Liver (tissue), 9 donors: ENCODE results near the gene INTS6. TPM values are rescaled to one million over a fixed set of nuclear protein-coding genes. Genes with fewer than 3 reads are reported as not detected.

Experiments
- DNase-seq: peaks from one replicate; pipeline ENCODE4 v3.0.0-alpha.2; 2017; ENCODE audit warnings: low spot score
- H3K27ac ChIP-seq, 2 donors: one replicate each; pipeline ENCODE4 v1.7.0; 2013; ENCODE audit warnings: inconsistent platforms in 2 of 2, low read length in 2 of 2, control low read depth in 1 of 2, low read depth in 1 of 2, mild to moderate bottlenecking in 1 of 2
- H3K27me3 ChIP-seq, 4 donors: one replicate each; pipeline versions ENCODE4 v1.6.1 to v1.7.0; 2013; ENCODE audit warnings: low read length in 3 of 4, inconsistent platforms in 1 of 4, mild to moderate bottlenecking in 1 of 4, moderate library complexity in 1 of 4; ENCODE audit not compliant: control insufficient read depth in 4 of 4, insufficient read depth in 4 of 4
- H3K36me3 ChIP-seq, 4 donors: one replicate each; pipeline versions ENCODE4 v1.6.1 to v1.7.0; 2013; ENCODE audit warnings: low read length in 3 of 4, mild to moderate bottlenecking in 3 of 4, low read depth in 1 of 4, moderate library complexity in 1 of 4; ENCODE audit not compliant: control insufficient read depth in 4 of 4, insufficient read depth in 3 of 4
- H3K4me1 ChIP-seq, 4 donors: one replicate each; pipeline versions ENCODE4 v1.6.1 to v1.7.0; 2013; ENCODE audit warnings: low read length in 3 of 4, mild to moderate bottlenecking in 3 of 4, moderate library complexity in 1 of 4; ENCODE audit not compliant: control insufficient read depth in 4 of 4, insufficient read depth in 4 of 4
- H3K4me3 ChIP-seq, 3 donors: one replicate each; pipeline versions ENCODE4 v1.6.1 to v1.7.0; 2013; ENCODE audit warnings: low read length in 3 of 3, control low read depth in 1 of 3, low read depth in 1 of 3, mild to moderate bottlenecking in 1 of 3
- H3K9ac ChIP-seq, 2 donors: one replicate each; pipeline ENCODE4 v1.7.0; 2013; ENCODE audit warnings: low read length in 2 of 2, mild to moderate bottlenecking in 2 of 2, moderate library complexity in 2 of 2, control low read depth in 1 of 2, low read depth in 1 of 2
- H3K9me3 ChIP-seq, 4 donors: one replicate each; pipeline versions ENCODE4 v1.6.1 to v1.7.0; 2013; ENCODE audit warnings: low read length in 3 of 4; ENCODE audit not compliant: control insufficient read depth in 4 of 4
- EGR1 ChIP-seq, 2 donors: IDR thresholded peaks; 2 replicates each; pipeline ENCODE4 v1.6.1; 2016 to 2018; ENCODE audit warnings: antibody characterized with exemption in 2 of 2, low read depth in 2 of 2
- FOXA1 ChIP-seq: IDR thresholded peaks from 2 replicates; pipeline ENCODE4 v1.6.1; 2016; ENCODE audit warnings: antibody characterized with exemption
- FOXA2 ChIP-seq: IDR thresholded peaks from 2 replicates; pipeline ENCODE4 v1.6.1; 2016; ENCODE audit warnings: antibody characterized with exemption
- HNF4A ChIP-seq, 2 donors: conservative IDR thresholded peaks; 2 replicates each; pipeline ENCODE4 v1.6.1; 2016; ENCODE audit warnings: antibody characterized with exemption in 2 of 2, mild to moderate bottlenecking in 2 of 2
- HNF4G ChIP-seq: IDR thresholded peaks from 2 replicates; pipeline ENCODE4 v1.6.1; 2016; ENCODE audit warnings: antibody characterized with exemption
- JUND ChIP-seq, 2 donors: IDR thresholded peaks; 2 replicates each; pipeline ENCODE4 v1.6.1; 2016; ENCODE audit warnings: antibody characterized with exemption in 2 of 2
- NR2F2 ChIP-seq: IDR thresholded peaks from 2 replicates; pipeline ENCODE4 v1.6.1; 2016; ENCODE audit warnings: antibody characterized with exemption
- RAD21 ChIP-seq, 2 donors: IDR thresholded peaks; 2 replicates each; pipeline ENCODE4 v1.6.1; 2016; ENCODE audit warnings: antibody characterized with exemption in 2 of 2, mild to moderate bottlenecking in 2 of 2
- RXRA ChIP-seq, 2 donors: IDR thresholded peaks; 2 replicates each; pipeline ENCODE4 v1.6.1; 2017 to 2018; ENCODE audit warnings: antibody characterized with exemption in 2 of 2, mild to moderate bottlenecking in 1 of 2
- TAF1 ChIP-seq: conservative IDR thresholded peaks from 2 replicates; pipeline ENCODE4 v1.6.1; 2016; ENCODE audit warnings: antibody characterized with exemption, mild to moderate bottlenecking
- YY1 ChIP-seq: IDR thresholded peaks from 2 replicates; pipeline ENCODE4 v1.6.1; 2016; ENCODE audit warnings: antibody characterized with exemption, mild to moderate bottlenecking
- WGBS: extraction: QIAGEN DNeasy Blood & Tissue Kit; methylation state at CpG from one replicate; pipeline ENCODE4 v1.1.7; 2013; 5-methylcytosine and 5-hydroxymethylcytosine counted together
- polyA plus RNA-seq, 2 donors: library from polyadenylated mRNA; stranded (reverse) in 1 of 2; unstranded in 1 of 2; fragments of 200-250 nt in 1 of 2; fragments of >200 nt in 1 of 2; fragmentation: Nextera tagmentation in 1 of 2; extraction: Ambion mirVana in 1 of 2; gene quantifications; one replicate each; pipeline versions ENCODE4 v1.2.1 to v1.2.3, GENCODE V29; 2013 to 2015
- total RNA-seq, 2 donors: library from RNA; depleted of rRNA; stranded (reverse); fragments of >200 nt; gene quantifications; one replicate each; pipeline ENCODE4 v1.2.3, GENCODE V29; 2014
- TF ChIP-seq, protein P1 (sequence below): IDR thresholded peaks from 2 replicates; pipeline ENCODE4 v1.6.1; 2016; ENCODE audit warnings: antibody characterized with exemption
- TF ChIP-seq, protein P2 (sequence below): fragments of 150-350 bp; IDR thresholded peaks from 2 replicates; pipeline ENCODE4 v1.5.1; 2017; ENCODE audit warnings: improper control_type of control experiment, low read depth, low read length; ENCODE audit not compliant: missing input control
- TF ChIP-seq, protein P3 (sequence below): IDR thresholded peaks from 2 replicates; pipeline ENCODE4 v1.6.1; 2016; ENCODE audit warnings: antibody characterized with exemption, mild to moderate bottlenecking
- TF ChIP-seq, protein P4 (sequence below): IDR thresholded peaks from 2 replicates; pipeline ENCODE4 v1.6.1; 2016; ENCODE audit warnings: antibody characterized with exemption
- donor health status: healthy.
- donor health status: healthy.
- donor health status: healthy.
- donor health status: healthy.
- donor health status: healthy.

Gene INTS6
- total and polyA plus RNA-seq, 4 donors, result 11.4 to 61.4 (median 18.8) TPM

DNA sequence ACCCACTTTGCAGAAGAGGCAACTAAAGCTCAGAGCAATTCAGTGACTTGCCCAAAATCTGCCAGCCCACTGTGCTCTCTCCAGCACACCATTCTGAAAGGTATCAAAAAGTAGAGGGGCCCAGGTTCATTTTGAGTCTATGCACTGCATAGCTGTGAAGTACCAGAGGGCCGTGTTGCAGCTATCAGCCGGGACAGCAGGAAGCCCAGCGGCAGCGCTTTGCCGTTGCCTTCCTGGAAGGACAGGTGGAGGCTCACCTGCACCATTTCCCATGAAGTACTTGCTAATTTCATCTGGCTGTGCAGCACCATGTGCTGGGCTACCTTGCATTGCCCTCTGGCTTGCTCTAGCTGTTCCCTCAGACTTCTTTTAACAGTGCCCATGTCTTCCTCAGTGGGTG is 116.1 kb downstream of the INTS6 start:
- Histone ChIP-seq H3K9ac (no peak overlapping the region), H3K27ac (no peak overlapping the region), H3K36me3 (no peaks in the 10 kb centered on the region), H3K4me3 (no peak overlapping the region), H3K27me3 (no peaks in the 10 kb centered on the region), H3K9me3 (no peaks in the 10 kb centered on the region), H3K4me1 (no peaks in the 10 kb centered on the region)
- TF ChIP-seq, protein P1, sequence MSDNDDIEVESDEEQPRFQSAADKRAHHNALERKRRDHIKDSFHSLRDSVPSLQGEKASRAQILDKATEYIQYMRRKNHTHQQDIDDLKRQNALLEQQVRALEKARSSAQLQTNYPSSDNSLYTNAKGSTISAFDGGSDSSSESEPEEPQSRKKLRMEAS, result no peak
- TF ChIP-seq EGR1 (IDR thresholded peaks at IDR 0.05; ENCODE audit: low read depth in 2 of 2) (no peak), TAF1 (no peak), HNF4A (conservative IDR thresholded peaks at IDR 0.05) (no peak), HNF4G (no peak), FOXA1 (no peak), RXRA (IDR thresholded peaks at IDR 0.05) (no peak), JUND (IDR thresholded peaks at IDR 0.05) (no peak), RAD21 (IDR thresholded peaks at IDR 0.05) (no peak), FOXA2 (no peak), YY1 (no peak), NR2F2 (no peak)
- TF ChIP-seq, protein P2, sequence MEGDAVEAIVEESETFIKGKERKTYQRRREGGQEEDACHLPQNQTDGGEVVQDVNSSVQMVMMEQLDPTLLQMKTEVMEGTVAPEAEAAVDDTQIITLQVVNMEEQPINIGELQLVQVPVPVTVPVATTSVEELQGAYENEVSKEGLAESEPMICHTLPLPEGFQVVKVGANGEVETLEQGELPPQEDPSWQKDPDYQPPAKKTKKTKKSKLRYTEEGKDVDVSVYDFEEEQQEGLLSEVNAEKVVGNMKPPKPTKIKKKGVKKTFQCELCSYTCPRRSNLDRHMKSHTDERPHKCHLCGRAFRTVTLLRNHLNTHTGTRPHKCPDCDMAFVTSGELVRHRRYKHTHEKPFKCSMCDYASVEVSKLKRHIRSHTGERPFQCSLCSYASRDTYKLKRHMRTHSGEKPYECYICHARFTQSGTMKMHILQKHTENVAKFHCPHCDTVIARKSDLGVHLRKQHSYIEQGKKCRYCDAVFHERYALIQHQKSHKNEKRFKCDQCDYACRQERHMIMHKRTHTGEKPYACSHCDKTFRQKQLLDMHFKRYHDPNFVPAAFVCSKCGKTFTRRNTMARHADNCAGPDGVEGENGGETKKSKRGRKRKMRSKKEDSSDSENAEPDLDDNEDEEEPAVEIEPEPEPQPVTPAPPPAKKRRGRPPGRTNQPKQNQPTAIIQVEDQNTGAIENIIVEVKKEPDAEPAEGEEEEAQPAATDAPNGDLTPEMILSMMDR, result no peak
- TF ChIP-seq, protein P3, sequence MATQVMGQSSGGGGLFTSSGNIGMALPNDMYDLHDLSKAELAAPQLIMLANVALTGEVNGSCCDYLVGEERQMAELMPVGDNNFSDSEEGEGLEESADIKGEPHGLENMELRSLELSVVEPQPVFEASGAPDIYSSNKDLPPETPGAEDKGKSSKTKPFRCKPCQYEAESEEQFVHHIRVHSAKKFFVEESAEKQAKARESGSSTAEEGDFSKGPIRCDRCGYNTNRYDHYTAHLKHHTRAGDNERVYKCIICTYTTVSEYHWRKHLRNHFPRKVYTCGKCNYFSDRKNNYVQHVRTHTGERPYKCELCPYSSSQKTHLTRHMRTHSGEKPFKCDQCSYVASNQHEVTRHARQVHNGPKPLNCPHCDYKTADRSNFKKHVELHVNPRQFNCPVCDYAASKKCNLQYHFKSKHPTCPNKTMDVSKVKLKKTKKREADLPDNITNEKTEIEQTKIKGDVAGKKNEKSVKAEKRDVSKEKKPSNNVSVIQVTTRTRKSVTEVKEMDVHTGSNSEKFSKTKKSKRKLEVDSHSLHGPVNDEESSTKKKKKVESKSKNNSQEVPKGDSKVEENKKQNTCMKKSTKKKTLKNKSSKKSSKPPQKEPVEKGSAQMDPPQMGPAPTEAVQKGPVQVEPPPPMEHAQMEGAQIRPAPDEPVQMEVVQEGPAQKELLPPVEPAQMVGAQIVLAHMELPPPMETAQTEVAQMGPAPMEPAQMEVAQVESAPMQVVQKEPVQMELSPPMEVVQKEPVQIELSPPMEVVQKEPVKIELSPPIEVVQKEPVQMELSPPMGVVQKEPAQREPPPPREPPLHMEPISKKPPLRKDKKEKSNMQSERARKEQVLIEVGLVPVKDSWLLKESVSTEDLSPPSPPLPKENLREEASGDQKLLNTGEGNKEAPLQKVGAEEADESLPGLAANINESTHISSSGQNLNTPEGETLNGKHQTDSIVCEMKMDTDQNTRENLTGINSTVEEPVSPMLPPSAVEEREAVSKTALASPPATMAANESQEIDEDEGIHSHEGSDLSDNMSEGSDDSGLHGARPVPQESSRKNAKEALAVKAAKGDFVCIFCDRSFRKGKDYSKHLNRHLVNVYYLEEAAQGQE, result no peak
- TF ChIP-seq, protein P4, sequence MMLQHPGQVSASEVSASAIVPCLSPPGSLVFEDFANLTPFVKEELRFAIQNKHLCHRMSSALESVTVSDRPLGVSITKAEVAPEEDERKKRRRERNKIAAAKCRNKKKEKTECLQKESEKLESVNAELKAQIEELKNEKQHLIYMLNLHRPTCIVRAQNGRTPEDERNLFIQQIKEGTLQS, result no peak
- WGBS, result 84% methylated on average over 5 of the region's 5 CpGs
- DNase-seq, result no peak

DNA sequence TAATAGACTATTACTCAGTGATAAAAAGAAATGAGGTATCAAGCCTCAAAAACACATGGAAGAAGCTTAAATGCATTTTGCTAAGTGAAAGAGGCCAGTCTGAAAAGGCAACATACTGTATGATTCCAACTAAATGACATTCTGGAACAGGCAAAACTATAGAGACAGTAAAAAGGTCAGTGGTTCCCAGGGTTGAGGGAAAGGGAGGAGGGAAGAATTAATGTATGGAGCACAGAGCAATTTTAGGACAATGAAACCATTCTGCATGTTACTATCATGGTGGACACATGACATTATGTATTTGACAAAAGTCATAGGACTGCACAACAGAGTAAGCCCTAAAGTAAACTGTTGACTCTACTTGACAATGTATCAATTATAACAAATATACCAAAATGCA is 119.0 kb downstream of the INTS6 start:
- Histone ChIP-seq H3K4me3 (no peak overlapping the region), H3K9ac (no peak overlapping the region), H3K9me3 (no peaks in the 10 kb centered on the region), H3K27me3 (no peaks in the 10 kb centered on the region), H3K4me1 (no peaks in the 10 kb centered on the region), H3K27ac (no peak overlapping the region), H3K36me3 (no peaks in the 10 kb centered on the region)
- TF ChIP-seq RAD21 (IDR thresholded peaks at IDR 0.05) (no peak), HNF4A (conservative IDR thresholded peaks at IDR 0.05) (no peak), TAF1 (no peak), RXRA (IDR thresholded peaks at IDR 0.05) (no peak), HNF4G (no peak), NR2F2 (no peak)
- DNase-seq, result no peak
